Neural cell (in vitro differentiated cells): ENCODE data around the gene TP53I11. TPM values are rescaled to one million over a fixed set of nuclear protein-coding genes. Genes with fewer than 3 reads are reported as not detected.

Experiments
- H2AFZ ChIP-seq: fragments of 200-600, 300-800 bp; sonication (generic), shearing (Covaris generic); 2 replicates; pipeline ENCODE4 v1.6.0; 2014; ENCODE audit warnings: low read depth, mild to moderate bottlenecking, antibody characterized with exemption, low read length, moderate library complexity
- H3F3A ChIP-seq: fragments of 200-600 bp; shearing (Covaris generic); 2 replicates; pipeline ENCODE4 v1.6.1; 2016; ENCODE audit warnings: mild to moderate bottlenecking, moderate library complexity, mixed read lengths, antibody characterized with exemption, low read length; ENCODE audit not compliant: insufficient read depth, poor library complexity, severe bottlenecking
- H3K27ac ChIP-seq: fragments of 200-600, 300-800 bp; sonication (generic), shearing (Covaris generic); 2 replicates; pipeline ENCODE4 v1.5.1; 2014; ENCODE audit warnings: mild to moderate bottlenecking, low read length, moderate library complexity
- H3K27me3 ChIP-seq: fragments of 300-800, 200-600 bp; sonication (generic), shearing (Covaris generic); 2 replicates; pipeline ENCODE4 v1.6.0; 2014; ENCODE audit warnings: mild to moderate bottlenecking, low read depth, low read length, moderate library complexity; ENCODE audit not compliant: insufficient read depth
- H3K36me3 ChIP-seq: fragments of 300-800, 200-600 bp; sonication (generic), shearing (Covaris generic); 2 replicates; pipeline ENCODE4 v1.5.1; 2014; ENCODE audit warnings: mild to moderate bottlenecking, antibody characterized with exemption, low read length, moderate library complexity; ENCODE audit not compliant: insufficient read depth
- H3K4me2 ChIP-seq: fragments of 300-800, 200-600 bp; sonication (generic), shearing (Covaris generic); 2 replicates; pipeline ENCODE4 v1.6.0; 2014; ENCODE audit warnings: mild to moderate bottlenecking, low read length
- H3K4me3 ChIP-seq: fragments of 300-800, 200-600 bp; sonication (generic), shearing (Covaris generic); 2 replicates; pipeline ENCODE4 v1.5.1; 2014; ENCODE audit warnings: mild to moderate bottlenecking, low read length, moderate library complexity
- H3K79me2 ChIP-seq: fragments of 200-600 bp; shearing (Covaris generic); replicated peaks from 2 replicates; pipeline ENCODE4 v1.6.0; 2014; ENCODE audit warnings: mild to moderate bottlenecking, low read length, moderate library complexity; ENCODE audit not compliant: insufficient read depth
- H3K9ac ChIP-seq: fragments of 300-800, 200-600 bp; sonication (generic), shearing (Covaris generic); 2 replicates; pipeline ENCODE4 v1.6.1; 2016; ENCODE audit warnings: mild to moderate bottlenecking, low read length, mixed read lengths
- H3K9me2 ChIP-seq: fragments of 200-600 bp; shearing (Covaris generic); 2 replicates; pipeline ENCODE4 v1.6.1; 2016; ENCODE audit warnings: mild to moderate bottlenecking, low read length, mixed read lengths; ENCODE audit not compliant: insufficient read depth
- H3K9me3 ChIP-seq: fragments of 200-600, 300-800 bp; sonication (generic), shearing (Covaris generic); 2 replicates; pipeline ENCODE4 v1.6.1; 2016; ENCODE audit warnings: mild to moderate bottlenecking, mixed run types, low read length, moderate library complexity, mixed read lengths
- H4K20me1 ChIP-seq: fragments of 200-600 bp; shearing (Covaris generic); 2 replicates; pipeline ENCODE4 v1.6.1; 2016; ENCODE audit warnings: mild to moderate bottlenecking, mixed run types; ENCODE audit not compliant: insufficient read depth
- CTCF ChIP-seq: fragments of 450-650 bp; IDR thresholded peaks from 2 replicates; pipeline ENCODE4 v1.5.1; 2014; ENCODE audit warnings: antibody characterized with exemption, mild to moderate bottlenecking, moderate library complexity; ENCODE audit not compliant: poor library complexity, severe bottlenecking
- EP300 ChIP-seq: fragments of 450-650 bp; conservative IDR thresholded peaks from 2 replicates; pipeline ENCODE4 v1.6.1; 2014; ENCODE audit warnings: antibody characterized with exemption, mild to moderate bottlenecking, moderate library complexity; ENCODE audit not compliant: poor library complexity, severe bottlenecking
- EZH2 ChIP-seq: fragments of 200-600, 300-800 bp; shearing (Covaris generic), sonication (generic); IDR thresholded peaks from 2 replicates; pipeline ENCODE4 v1.6.1; 2014; ENCODE audit warnings: antibody characterized with exemption, low read length, borderline replicate concordance, mild to moderate bottlenecking; ENCODE audit not compliant: insufficient read depth, poor library complexity, severe bottlenecking
- MXI1 ChIP-seq: fragments of 450-650 bp; conservative IDR thresholded peaks from 2 replicates; pipeline ENCODE4 v1.6.1; 2014; ENCODE audit warnings: antibody characterized with exemption, mild to moderate bottlenecking; ENCODE audit not compliant: poor library complexity, severe bottlenecking
- POLR2AphosphoS5 ChIP-seq: IDR thresholded peaks from 2 replicates; pipeline ENCODE4 v1.6.1; 2012
- RAD21 ChIP-seq: fragments of 450-650 bp; conservative IDR thresholded peaks from 2 replicates; pipeline ENCODE4 v1.6.1; 2014; ENCODE audit warnings: antibody characterized with exemption, mild to moderate bottlenecking, moderate library complexity
- REST ChIP-seq: IDR thresholded peaks from 2 replicates; pipeline ENCODE4 v1.6.1; 2012; ENCODE audit warnings: borderline replicate concordance
- SMC3 ChIP-seq: fragments of 450-650 bp; conservative IDR thresholded peaks from 2 replicates; pipeline ENCODE4 v1.6.1; 2014; ENCODE audit warnings: antibody characterized with exemption, mild to moderate bottlenecking, moderate library complexity; ENCODE audit not compliant: poor library complexity
- TAF1 ChIP-seq: IDR thresholded peaks from 2 replicates; pipeline ENCODE4 v1.6.1; 2012; ENCODE audit warnings: low read depth
- polyA plus RNA-seq: library from polyadenylated mRNA; depleted of rRNA; stranded (reverse); fragments of >200 nt; gene quantifications from 2 replicates; pipeline ENCODE4 v1.2.3, GENCODE V29; 2014

TP53I11 gene
- polyA plus RNA-seq, 1 donor from 2014 or later = 30.0 TPM

GRCh38 chr11:44982496-44983062, 31.9 kb upstream of the TP53I11 start:
- Histone ChIP-seq H3K27ac (no peak overlapping the region), H3F3A (no peaks in the 10 kb centered on the region), H3K9ac (no peak overlapping the region), H3K36me3 (no peaks in the 10 kb centered on the region), H3K4me2 (no peak overlapping the region), H2AFZ (no peak overlapping the region), H3K4me3 (no peak overlapping the region), H3K9me3 (no peaks in the 10 kb centered on the region), H4K20me1 (no peaks in the 10 kb centered on the region), H3K27me3 (no peaks in the 10 kb centered on the region), H3K9me2 (no peaks in the 10 kb centered on the region), H3K79me2 (no peaks in the 10 kb centered on the region)
- TF ChIP-seq TAF1 = no peak

GRCh38 chr11:44980533-44981427, 30.1 kb upstream of the TP53I11 start:
- H3K79me2 ChIP-seq = no peaks in the 10 kb centered on the region
- H3K4me2 ChIP-seq = no peak overlapping the region
- no peak overlapping the region for H3K9ac ChIP-seq
- no peak overlapping the region for H2AFZ ChIP-seq
- TF ChIP-seq POLR2AphosphoS5 (no peak), EP300 (no peak), CTCF (no peak), TAF1 (no peak), EZH2 (no peak)
- H3K27me3 ChIP-seq = no peaks in the 10 kb centered on the region
- no peaks in the 10 kb centered on the region for H3F3A ChIP-seq
- H3K9me3 ChIP-seq = no peaks in the 10 kb centered on the region
- H3K9me2 ChIP-seq = no peaks in the 10 kb centered on the region
- no peaks in the 10 kb centered on the region for H4K20me1 ChIP-seq
- no peak overlapping the region for H3K27ac ChIP-seq
- H3K4me3 ChIP-seq = no peak overlapping the region
- H3K36me3 ChIP-seq = no peaks in the 10 kb centered on the region

GRCh38 chr11:44979543-44980399, 29.1 kb upstream of the TP53I11 start:
- H3K4me2 ChIP-seq = no peak overlapping the region
- no peak for TF ChIP-seq RAD21
- TF ChIP-seq EZH2 = no peak
- TF ChIP-seq MXI1 = no peak
- no peak for TF ChIP-seq SMC3
- no peak for TF ChIP-seq REST
- TF ChIP-seq TAF1 = no peak
- no peak for TF ChIP-seq POLR2AphosphoS5
- TF ChIP-seq CTCF = no peak
- TF ChIP-seq EP300 = no peak
- H3K79me2 ChIP-seq = no peaks in the 10 kb centered on the region
- no peak overlapping the region for H3K4me3 ChIP-seq
- H4K20me1 ChIP-seq = no peaks in the 10 kb centered on the region
- no peaks in the 10 kb centered on the region for H3K27me3 ChIP-seq
- H3F3A ChIP-seq = no peaks in the 10 kb centered on the region
- no peak overlapping the region for H3K9ac ChIP-seq
- H3K9me2 ChIP-seq = no peaks in the 10 kb centered on the region
- H3K36me3 ChIP-seq = no peaks in the 10 kb centered on the region
- no peak overlapping the region for H3K27ac ChIP-seq
- no peaks in the 10 kb centered on the region for H3K9me3 ChIP-seq
- H2AFZ ChIP-seq = no peak overlapping the region
